Inflammatory macrophage treated with lipopolysaccharide for 1 hour (primary cell): ENCODE measurements around the gene BHMT.

Source experiments
- DNase-seq, 2 donors: peaks; one replicate each; pipeline ENCODE4 v3.0.0-alpha.2; 2020 to 2022

Gene BHMT, protein sequence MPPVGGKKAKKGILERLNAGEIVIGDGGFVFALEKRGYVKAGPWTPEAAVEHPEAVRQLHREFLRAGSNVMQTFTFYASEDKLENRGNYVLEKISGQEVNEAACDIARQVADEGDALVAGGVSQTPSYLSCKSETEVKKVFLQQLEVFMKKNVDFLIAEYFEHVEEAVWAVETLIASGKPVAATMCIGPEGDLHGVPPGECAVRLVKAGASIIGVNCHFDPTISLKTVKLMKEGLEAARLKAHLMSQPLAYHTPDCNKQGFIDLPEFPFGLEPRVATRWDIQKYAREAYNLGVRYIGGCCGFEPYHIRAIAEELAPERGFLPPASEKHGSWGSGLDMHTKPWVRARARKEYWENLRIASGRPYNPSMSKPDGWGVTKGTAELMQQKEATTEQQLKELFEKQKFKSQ

DNA sequence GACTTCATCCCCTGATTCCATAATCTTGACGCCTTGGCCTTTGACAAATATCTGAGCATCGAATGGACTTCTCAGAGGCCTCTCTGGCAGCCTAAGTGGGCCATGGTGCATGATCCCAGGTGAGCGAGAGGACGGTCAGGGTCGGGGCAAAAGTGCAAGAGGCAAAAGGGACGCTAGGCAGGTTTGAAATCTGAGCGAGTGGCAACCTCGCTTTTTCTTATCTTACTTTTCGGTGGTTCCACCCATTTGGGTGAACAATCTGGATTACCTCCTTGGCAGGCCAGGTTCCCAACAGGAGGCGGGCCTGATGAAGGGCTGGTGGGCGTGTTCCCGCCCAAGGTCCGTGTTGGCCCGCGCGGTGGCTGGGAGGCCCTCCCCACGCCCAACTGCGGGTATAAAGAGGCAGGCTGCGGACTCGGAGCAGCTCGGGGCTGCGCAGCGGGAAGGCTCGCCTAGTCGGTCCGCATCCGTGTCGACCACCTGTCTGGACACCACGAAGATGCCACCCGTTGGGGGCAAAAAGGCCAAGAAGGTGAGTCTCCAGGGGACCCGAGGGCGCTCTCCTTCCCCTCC lies at the start of gene BHMT:
Gene BHMT (plus strand): TSS at position 423 of the 573 bp plus-strand sequence. CDS start 77 bp downstream, at position 500.
- no peak for DNase-seq

DNA sequence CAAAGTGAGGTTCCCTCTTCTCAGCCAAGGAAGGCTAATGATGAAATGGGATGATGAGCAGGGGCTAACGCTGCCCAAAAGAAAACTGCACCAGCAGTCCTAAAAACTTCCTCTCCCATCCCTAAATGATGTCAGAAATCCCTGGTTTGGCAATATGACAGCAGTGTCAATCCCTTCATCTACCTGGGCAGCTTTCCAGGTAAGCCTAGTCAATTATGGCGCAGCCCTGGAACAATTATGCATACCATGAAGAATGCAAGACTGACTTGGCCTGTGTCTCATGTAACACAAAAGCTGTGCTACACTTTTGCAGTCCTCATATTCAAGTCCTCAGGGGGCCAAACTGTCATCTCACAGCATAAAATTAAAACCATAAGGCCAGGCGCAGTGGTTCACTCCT lies 49.2 kb upstream of the BHMT start:
- DNase-seq = no peak

DNA sequence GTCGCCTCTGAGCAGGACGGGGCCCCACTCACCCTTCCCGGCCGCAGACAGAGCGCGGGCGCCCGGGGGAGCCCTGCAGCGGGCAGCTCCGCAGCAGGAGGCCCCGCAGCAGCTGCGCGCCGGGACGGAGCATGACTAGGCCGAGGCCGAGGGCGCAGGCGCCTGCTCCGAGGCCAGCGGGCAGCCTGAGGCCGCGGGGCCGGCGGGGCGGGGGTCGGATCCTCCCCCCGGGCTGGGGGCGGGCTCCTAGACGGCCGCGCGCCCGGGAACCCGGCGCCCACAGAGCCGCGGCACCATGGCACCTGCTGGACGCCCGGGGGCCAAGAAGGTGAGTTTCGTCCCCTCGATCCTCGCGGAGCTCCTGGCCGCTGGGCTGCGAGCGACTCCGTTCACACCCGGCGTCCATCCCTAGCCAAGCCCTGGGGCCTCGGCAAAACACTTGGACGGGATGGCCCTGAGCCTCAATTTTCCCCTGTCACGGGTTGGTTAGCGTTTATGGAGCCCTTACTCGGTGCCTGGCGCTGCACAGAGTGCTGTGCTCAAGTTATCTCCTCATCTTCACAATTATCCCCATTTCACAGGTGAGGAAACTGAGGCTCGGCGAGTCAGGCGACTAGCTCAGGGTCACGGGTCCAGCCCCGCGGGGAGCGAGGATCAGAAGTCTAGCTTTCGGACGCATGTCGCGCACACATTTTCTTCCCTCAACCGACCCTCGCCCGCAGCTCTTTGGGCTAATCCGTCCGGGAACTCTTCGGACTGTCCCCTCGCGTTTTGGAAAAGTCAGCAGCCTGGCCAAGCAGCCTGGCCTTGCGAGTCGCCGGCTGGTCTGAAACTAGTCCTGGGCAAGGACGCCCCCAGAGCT lies 41.9 kb upstream of the BHMT start, which contains the start of the genes BHMT2 and DMGDH:
Gene BHMT2 (plus strand): TSS at position 280 of the 862 bp plus-strand sequence. CDS start 16 bp downstream, at position 296.
Gene DMGDH (minus strand): TSS at position 187 of the 862 bp plus-strand sequence. CDS start 54 bp downstream, at position 133.
- DNase-seq = no peak

DNA sequence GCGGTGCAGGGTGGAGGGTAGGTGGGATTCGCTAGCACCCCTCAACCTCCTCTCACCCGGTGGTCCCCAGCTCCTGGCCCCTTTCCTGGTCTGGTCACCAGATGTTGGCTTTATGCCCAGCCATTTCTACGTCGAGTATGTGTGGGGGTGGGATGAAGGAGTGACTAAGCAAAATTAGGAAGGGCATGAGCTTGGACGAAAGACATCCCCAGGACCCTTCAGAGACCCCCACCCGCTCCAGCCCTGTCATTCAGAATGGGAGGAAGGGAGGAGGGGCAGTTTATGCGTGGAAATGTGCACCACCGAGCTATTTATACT lies 41.3 kb upstream of the BHMT start:
- no peak for DNase-seq

DNA sequence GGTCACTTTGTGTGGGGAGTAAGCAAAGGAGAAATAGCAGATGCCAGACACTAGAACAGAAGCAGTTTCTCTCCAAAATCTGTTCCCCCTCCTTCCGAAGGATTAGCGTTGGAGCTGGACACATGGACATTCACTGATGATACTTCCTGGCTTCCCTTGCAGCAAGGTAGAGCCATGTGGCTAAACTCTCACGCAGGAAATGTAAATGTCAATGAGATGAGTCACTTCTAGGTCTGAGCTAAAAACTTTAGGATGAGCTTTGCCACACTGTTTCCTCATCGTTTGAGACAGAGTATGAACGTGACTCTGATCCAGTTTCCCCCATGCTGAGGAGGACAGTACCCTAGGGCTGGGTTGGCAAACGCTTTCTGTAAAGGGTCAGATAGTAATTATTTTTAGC lies 37.0 kb upstream of the BHMT start:
- no peak for DNase-seq

DNA sequence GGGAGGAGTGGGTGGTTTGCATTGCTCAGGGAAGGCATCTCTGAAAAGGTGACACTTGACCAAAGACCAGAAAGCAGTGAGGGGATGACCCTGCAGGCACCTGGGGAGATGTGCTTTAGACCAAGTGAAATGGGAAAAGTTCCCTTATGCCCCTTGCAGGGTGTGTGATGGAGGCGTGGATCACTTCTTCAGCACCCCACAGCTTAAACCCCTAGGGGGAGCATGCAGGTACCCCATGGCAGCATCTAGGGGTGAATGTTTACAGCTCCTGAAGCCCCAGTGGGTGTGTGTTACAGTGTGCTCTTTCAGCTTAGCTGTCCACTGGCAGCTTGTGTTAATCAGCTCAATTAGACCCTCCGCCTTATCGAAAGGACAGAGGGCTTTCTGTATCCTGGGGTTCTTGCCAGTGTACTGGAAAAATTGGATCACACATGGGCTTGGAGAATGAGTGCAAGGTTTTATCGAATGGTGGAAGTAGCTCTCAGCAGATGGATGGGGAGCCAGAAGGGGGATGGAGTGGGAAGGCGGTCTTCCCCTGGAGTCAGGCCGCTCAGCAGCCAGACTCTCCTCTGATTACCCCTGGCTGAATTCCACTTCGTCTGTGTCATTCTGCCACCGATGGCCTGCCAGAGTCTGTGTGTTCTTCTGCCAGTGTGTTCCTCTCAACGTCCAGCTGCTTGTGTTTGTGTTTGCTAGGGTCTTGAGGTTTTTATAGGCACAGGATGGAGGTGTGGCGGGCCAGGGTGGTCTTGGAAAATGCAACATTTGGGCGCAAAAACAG lies 35.8 kb upstream of the BHMT start:
- no peak for DNase-seq

DNA sequence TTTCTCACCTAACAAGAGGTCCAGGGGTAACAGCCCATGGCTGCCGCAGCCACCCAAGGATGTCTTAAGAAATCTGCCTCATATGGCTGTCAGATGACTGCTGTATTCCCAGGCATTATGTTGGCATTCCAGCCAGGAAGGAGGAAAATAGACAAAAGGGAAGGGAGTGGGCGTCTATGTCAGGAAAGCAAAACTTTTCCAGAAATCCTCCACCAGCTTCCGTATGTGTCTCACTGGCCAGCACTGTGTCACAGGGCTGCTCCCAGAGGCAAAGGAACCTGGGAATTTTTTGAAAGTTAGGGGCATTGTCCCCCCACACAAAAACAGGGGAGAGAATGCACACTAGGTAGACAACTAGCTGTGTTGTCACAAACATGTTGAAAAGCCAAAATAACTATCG lies 34.8 kb upstream of the BHMT start:
- no peak for DNase-seq

DNA sequence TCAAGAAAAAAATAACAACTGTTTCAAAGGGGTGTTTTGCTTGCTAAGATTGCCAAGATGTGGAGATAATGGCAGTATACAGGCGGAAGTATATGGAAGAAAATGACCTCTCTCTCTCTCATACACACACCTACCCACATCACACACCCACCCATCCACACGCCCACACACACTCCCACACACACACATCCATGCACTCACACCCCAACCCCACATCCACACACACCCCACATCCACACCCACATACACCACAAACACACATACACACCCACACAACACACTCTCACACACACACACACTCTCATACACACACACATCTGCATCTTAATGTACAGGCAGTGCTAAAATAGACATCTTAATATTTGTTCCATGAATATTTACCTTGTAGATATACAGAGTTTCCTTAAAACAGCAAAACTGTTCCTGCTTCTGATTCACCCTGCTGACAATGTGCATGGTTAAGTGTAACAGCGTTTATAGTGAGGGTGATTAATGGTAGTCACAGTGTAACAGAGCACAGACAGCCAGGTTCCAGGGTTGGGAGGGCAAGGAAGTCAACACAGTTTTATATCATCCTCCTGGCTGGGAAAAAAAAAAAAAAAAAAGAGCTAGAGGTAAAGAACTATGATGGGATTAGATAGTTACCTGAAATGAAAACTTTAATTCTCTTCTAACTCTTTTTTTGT lies 33.8 kb upstream of the BHMT start:
- DNase-seq = no peak

DNA sequence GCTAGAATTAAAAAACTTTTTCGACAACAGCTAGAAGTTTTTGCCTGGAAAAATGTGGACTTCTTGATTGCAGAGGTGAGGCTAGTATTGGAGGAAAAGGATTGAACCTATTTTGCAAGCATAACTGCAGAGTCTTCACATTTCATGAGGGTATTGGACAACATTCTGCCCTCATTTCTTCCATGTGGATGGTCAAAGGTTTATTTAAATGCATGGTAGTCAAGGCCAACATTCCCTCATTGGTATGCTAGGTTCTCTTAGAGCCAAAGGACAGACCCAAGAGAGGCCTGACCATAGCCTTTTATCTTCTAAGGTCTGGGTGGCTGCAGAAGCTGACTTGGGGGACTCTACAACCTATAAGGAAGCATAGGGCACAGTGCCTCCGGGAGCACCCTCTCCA lies 30.8 kb upstream of the BHMT start:
- no peak for DNase-seq

DNA sequence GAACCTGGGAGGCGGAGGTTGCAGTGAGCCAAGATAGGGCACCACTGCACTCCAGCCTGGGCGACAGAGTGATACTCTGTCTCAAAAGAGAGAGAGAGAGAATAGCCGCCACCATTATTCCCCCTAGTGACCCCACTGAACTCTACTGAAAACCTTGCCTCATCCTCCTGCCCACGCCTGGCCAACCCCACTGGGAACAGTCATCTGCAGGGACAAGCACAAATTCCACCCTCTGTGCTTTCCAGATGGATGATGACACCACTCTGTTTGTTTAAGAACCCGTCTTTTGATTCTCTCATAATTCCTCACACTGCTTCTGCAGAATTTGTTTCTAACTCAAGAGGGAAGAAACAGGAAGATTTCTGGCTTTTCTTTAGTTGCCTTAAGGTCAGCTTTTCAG lies 29.8 kb upstream of the BHMT start:
- DNase-seq = peak; percentile 22 to 42

DNA sequence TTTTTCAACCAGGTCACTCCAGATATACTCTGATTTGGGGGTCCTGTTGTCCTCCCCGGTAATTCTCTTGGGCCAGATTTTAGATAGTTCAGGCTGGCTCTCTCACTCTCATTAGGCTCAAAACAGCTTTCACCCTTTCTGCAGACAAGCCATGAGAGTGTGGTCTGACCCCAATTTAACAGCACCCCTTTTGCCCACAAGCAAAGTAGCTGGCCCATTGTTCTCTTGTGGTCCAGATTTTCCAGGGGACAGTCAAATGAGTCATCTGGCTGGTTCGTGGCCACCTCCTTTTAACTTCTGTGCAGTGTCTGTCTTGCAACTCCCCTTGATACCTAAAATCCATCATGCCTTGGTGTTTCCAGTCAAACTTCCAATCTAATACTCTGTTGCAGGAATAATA lies 25.5 kb upstream of the BHMT start:
- no peak for DNase-seq

DNA sequence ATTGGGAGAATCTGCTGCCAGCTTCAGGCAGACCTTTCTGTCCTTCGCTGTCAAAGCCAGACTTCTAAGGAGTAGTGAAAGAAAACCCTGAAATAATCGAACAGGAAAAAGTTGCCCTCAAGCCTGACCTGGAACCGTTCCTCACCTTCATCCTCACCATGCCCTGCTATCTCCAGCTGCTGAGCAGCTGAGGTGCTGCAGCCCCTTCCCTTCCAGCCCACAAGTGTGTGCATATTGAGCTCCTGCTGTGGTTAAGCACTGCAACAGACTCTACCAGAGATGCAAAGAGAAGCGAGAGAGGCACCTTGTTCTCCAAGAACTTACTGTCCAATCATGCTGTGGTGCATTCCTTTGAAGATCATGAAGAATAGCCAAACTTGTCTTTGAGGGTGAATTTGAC lies 23.1 kb upstream of the BHMT start:
- no peak for DNase-seq

DNA sequence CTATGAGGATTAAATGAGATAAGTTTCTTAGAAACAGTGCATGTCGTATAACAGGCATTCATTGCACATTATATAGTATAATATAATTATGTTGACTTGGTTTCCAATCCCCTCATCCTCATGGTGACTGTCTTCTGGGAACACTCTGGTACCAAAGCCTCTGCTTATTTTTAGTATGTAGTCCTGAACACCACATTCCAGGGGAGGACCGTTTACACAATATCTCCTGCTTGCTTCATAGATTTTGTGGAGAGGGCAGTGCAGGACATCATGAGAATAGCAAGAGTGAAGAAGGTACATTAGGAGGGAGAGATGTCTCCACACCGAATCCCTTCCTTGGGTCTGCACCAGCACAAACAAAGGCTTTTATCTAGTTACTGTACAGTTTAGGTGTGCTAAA lies 20.5 kb upstream of the BHMT start:
- no peak for DNase-seq

DNA sequence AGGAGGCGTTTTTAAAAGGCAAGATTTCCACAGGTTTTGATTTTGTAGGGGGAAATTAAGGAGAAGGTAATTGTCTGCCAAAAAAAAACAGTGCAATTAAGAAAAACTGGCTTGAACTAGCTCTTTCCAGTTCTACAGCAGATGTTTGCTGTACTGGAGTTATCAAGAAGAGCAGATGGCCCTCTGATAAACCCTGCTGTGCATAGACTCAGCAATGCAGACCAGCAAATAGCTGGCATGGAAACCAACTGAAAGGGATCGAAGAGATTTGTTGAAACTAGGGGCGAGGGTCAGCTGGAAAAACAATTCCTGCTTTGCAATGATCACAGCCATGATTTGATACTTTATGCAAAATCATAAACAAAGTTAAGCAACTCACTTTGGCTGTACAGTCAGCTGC lies 17.8 kb upstream of the BHMT start:
- DNase-seq = no peak

DNA sequence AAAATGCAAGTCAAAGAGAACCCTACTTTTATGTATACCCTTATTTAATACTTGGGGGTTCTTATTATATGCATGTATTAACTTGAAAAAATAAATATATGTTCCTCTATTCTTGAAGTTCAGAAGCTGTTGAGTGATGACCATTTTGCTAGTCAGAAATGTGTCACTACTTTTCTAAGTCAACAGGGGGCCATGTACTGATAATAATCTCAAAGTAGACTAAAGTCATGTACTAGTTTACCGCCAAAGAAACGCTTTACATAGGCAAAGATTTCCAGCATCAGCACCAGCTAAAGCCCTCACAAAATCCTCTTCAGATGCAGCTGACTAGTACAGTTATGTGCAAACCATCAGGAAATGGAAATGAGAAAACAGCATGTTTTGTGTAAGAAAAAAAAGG lies 5.7 kb upstream of the BHMT start:
- no peak for DNase-seq

DNA sequence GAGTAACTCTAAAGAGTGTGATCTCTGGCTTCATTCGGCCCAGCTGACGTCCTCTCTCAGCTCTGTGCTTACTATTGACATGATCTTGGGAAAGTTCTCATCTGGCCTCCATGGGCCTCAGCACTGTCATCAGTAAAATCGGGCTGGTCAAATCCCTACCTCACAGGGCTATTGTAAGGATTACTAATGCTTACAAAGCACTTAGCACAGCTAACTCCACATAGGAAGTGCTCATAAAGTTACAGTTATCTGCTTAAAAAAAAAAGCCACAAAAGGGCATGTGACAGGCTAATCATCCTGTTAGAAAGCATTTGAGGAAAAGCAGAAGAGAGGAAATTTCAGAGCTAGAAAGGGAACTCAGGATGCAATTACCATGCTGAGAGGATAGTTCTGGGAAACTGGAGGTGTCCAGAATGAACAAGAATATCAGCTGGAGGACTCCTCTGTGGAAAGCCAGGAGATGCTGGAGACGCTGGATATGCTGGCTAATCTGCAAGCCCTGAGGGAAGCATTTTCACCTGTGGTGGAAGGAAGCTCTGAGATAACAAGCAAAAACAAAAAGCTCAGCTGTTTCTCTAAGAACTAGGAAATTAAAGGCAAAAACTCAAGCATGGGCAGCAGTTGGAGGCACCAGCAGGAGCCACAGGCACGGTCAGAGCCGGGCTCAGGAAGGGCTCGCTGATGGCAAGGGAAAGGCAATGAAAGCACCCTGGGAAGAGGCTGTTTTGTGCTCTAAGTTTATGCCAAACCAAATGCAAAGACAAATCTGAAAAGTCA lies 4.4 kb upstream of the BHMT start:
- DNase-seq = peak; percentile 78 to 88

DNA sequence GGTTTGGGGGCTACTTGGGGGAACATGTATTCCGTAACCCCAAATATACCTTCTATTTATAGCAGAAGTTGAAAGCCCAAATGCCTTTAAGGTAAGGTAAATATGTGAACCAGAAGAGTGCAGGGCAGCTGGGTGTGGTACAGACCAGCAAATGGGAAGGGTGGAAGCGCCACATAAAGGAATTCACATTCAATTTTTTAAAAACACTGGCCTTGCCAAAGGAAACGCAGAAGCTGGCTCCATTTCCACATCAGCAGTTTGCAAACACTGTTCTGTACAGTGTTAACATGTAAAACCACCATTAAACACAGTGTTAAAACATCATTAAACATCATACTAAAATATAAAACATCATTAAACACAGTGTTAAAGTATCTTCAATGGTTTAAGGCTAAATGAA lies 3.5 kb upstream of the BHMT start:
- DNase-seq = no peak

DNA sequence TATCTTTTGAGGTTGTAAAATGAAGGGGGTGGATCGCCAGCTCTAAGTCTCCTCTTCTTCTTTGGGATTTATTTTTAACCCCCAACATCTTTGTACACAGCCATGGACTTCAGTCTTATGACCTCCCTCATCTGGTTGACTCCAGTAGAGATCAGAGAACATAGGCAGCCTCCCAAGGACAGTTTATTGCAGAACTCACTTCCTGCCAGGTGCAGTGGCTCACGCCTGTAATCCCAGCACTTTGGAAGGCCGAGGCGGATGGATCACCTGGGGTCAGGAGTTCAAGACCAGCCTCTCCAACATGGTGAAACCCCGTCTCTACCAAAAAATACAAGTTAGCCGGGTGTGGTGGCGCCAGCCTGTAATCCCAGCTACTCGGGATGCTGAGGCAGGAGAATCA lies 2.8 kb upstream of the BHMT start:
- no peak for DNase-seq

DNA sequence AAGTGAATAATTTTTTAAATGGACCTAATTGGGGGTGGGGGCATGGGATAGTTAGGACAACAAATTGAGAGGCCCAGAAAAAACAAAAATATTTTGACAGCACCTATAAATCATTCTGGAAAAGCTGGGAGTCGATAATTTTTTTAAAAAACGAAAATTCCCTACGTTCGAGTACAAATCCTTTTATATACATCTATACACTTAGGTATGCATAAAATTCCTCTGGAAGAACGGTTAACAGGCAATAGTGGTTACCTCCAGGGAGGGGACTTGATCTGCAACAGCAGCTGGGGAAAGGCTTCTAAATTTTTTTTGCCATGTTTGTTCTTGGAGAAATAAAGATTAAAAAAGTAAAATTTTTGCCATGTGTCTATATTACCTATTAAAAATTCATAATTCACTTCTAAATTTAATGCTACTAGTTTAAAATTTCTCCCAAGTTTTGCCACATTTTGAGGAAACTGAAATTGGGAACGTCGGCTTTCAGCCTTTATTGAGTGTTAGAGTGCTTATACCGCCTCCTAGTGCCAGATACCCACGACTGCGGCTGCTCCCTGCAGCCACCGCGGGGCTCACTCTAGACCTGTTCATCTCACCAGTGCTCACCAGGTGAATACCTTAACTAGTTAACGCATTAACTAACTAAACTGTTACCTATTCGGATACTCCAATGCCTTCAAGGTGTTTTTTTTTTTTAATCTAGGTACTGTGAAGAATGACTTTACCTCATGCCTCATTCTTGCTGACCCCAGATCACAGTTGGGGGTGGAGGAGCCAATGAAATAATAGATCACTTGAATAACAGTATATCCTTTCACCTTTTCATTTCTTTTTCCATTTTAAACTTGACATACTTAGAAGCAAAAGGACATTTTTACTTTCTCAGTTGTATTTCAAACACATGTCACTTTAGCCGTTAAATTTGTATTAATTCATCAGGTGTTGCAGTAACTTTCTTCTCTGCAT lies 1.8 kb upstream of the BHMT start:
- DNase-seq = peak; percentile 36 to 64
